MM.1S (cell line): ENCODE measurements around the gene ARHGAP30.

Experiments
- CTCF ChIP-seq: fragments of 300-600 bp; sonication (generic); IDR thresholded peaks from 2 replicates; pipeline ENCODE4 v1.5.1; 2016; ENCODE audit warnings: antibody characterized with exemption, low read length, mixed read lengths
- EZH2 ChIP-seq: fragments of 300-600 bp; sonication (generic); optimal IDR thresholded peaks from 2 replicates; pipeline ENCODE3; 2017; ENCODE audit warnings: low read depth, mild to moderate bottlenecking, antibody characterized with exemption, low read length, mixed read lengths
- EZH2phosphoT487 ChIP-seq: fragments of 300-600 bp; sonication (generic); IDR thresholded peaks from 2 replicates; pipeline ENCODE4 v1.6.1; 2018; ENCODE audit warnings: antibody characterized with exemption, low read length

- TF ChIP-seq CTCF (no peak), EZH2 (no peak), EZH2phosphoT487 (no peak)
Measured at GRCh38 chr1:161100556-161100955, 30.9 kb upstream of the ARHGAP30 start.
